Measurements from ENCODE around the gene PCDH19. TPM values are rescaled to one million over a fixed set of nuclear protein-coding genes. Genes with fewer than 3 reads are reported as not detected.

Gene PCDH19
- polyA plus RNA-seq, 1 of the 3 experiments (the other 2 are of a cell fraction): under 0.01 TPM

GRCh38 chrX:100294965-100295364, 115.1 kb downstream of the PCDH19 start:
- POLR2A ChIA-PET: no interaction called here
- CTCF ChIA-PET: no interaction called here

GRCh38 chrX:100289066-100289558, 121.0 kb downstream of the PCDH19 start:
- ChIA-PET CTCF (no interaction called here), POLR2A (no interaction called here)
- Histone ChIP-seq H3K4me1 (ENCODE audit: control insufficient read depth in 1 of 2, insufficient read depth in 2 of 2, low read depth in 1 of 2, low read length in 1 of 2) (no peaks in the 10 kb centered on the region), H3K9ac (no peak overlapping the region), H3K9me2 (no peaks in the 10 kb centered on the region), H2AFZ (ENCODE audit: low read depth) (no peak overlapping the region), H3K4me3 (ENCODE audit: low read depth in 2 of 2, low read length in 1 of 2) (no peak overlapping the region), H3K4me2 (no peak overlapping the region), H3K9me3 (no peaks in the 10 kb centered on the region), H3K79me2 (ENCODE audit: insufficient read depth) (no peaks in the 10 kb centered on the region), H4K20me1 (ENCODE audit: insufficient read depth) (no peaks in the 10 kb centered on the region), H3K36me3 (replicated peaks in 1 of 2; ENCODE audit: control insufficient read depth in 1 of 2, insufficient read depth in 2 of 2, low read length in 1 of 2) (no peaks in the 10 kb centered on the region), H3K27me3 (ENCODE audit: insufficient read depth) (peaks cover 10% of the 10 kb centered on the region; the same call in 1 of the 2 replicates), H3F3A (replicated peaks; ENCODE audit: insufficient read depth) (no peaks in the 10 kb centered on the region), H3K27ac (ENCODE audit: low read depth in 2 of 2, low read length in 1 of 2) (no peak overlapping the region)
- TF ChIP-seq TCF12 (IDR thresholded peaks at IDR 0.05) (no peak), ELF1 (IDR thresholded peaks at IDR 0.05) (no peak), CHD2 (IDR thresholded peaks at IDR 0.05; ENCODE audit: low read length, partially characterized antibody) (no peak), EP300 (IDR thresholded peaks at IDR 0.05; ENCODE audit: borderline replicate concordance in 1 of 2, low read depth in 1 of 2, low read length in 1 of 2) (no peak), MXI1 (IDR thresholded peaks at IDR 0.05; ENCODE audit: low read depth, low read length) (no peak), CTCF (IDR thresholded peaks at IDR 0.05) (no peak), EZH2phosphoT487 (IDR thresholded peaks at IDR 0.05; ENCODE audit: borderline replicate concordance, low read depth) (no peak), RFX5 (IDR thresholded peaks at IDR 0.05; ENCODE audit: low read length) (no peak), USF1 (IDR thresholded peaks at IDR 0.05; ENCODE audit: borderline replicate concordance, low read depth) (no peak), MEF2A (IDR thresholded peaks at IDR 0.05; ENCODE audit: borderline replicate concordance, low read depth) (no peak), FOSL2 (IDR thresholded peaks at IDR 0.05; ENCODE audit: borderline replicate concordance, low read depth) (no peak), SIN3A (IDR thresholded peaks at IDR 0.05; ENCODE audit: borderline replicate concordance, low read depth, low read length) (no peak), IRF3 (IDR thresholded peaks at IDR 0.05; ENCODE audit: low read depth, low read length) (no peak), FOXM1 (IDR thresholded peaks at IDR 0.05; ENCODE audit: low read depth) (no peak), MAX (IDR thresholded peaks at IDR 0.05; ENCODE audit: low read depth) (no peak), TEAD4 (IDR thresholded peaks at IDR 0.05; ENCODE audit: borderline replicate concordance, insufficient read depth) (no peak), NFIC (IDR thresholded peaks at IDR 0.05; ENCODE audit: borderline replicate concordance) (no peak)
- no peak for DNase-seq

More at GRCh38 chrX:100294965-100295364, 115.1 kb downstream of the PCDH19 start:
- 0% methylated on average over 4 of the region's 4 CpGs for WGBS (ENCODE audit: low lambda C conversion rate)
- Histone ChIP-seq H2AFZ (ENCODE audit: low read depth) (no peak overlapping the region), H3K9ac (no peak overlapping the region), H3K9me3 (no peaks in the 10 kb centered on the region), H3K27ac (ENCODE audit: low read depth in 2 of 2, low read length in 1 of 2) (no peak overlapping the region), H3F3A (replicated peaks; ENCODE audit: insufficient read depth) (no peaks in the 10 kb centered on the region), H3K79me2 (ENCODE audit: insufficient read depth) (no peaks in the 10 kb centered on the region), H3K36me3 (replicated peaks in 1 of 2; ENCODE audit: control insufficient read depth in 1 of 2, insufficient read depth in 2 of 2, low read length in 1 of 2) (no peaks in the 10 kb centered on the region), H3K9me2 (no peaks in the 10 kb centered on the region), H3K4me1 (ENCODE audit: control insufficient read depth in 1 of 2, insufficient read depth in 2 of 2, low read depth in 1 of 2, low read length in 1 of 2) (no peaks in the 10 kb centered on the region), H4K20me1 (ENCODE audit: insufficient read depth) (no peaks in the 10 kb centered on the region), H3K4me3 (ENCODE audit: low read depth in 2 of 2, low read length in 1 of 2) (no peak overlapping the region), H3K27me3 (ENCODE audit: insufficient read depth) (peaks cover 10% of the 10 kb centered on the region; the same call in 1 of the 2 replicates), H3K4me2 (no peak overlapping the region)
- DNase-seq: no peak
- TF ChIP-seq RCOR1 (IDR thresholded peaks at IDR 0.05; ENCODE audit: low read length) (no peak), FOXM1 (IDR thresholded peaks at IDR 0.05; ENCODE audit: low read depth) (no peak), TEAD4 (IDR thresholded peaks at IDR 0.05; ENCODE audit: borderline replicate concordance, insufficient read depth) (no peak), USF1 (IDR thresholded peaks at IDR 0.05; ENCODE audit: borderline replicate concordance, low read depth) (no peak), RFX5 (IDR thresholded peaks at IDR 0.05; ENCODE audit: low read length) (no peak), MAX (IDR thresholded peaks at IDR 0.05; ENCODE audit: low read depth) (no peak)
